H9 (cell line): Measurements from ENCODE around the gene HSPA12A. TPM values are rescaled to one million over a fixed set of nuclear protein-coding genes. Genes with fewer than 3 reads are reported as not detected.

Source experiments
- DNase-seq: peaks from one replicate; pipeline ENCODE4 v3.0.0-alpha.2; 2017
- H2AFZ ChIP-seq: one replicate; pipeline ENCODE4 v1.6.1; 2013; ENCODE audit warnings: mild to moderate bottlenecking, low read length, control low read depth, moderate library complexity
- H2AK5ac ChIP-seq: 2 replicates; pipeline ENCODE4 v1.6.1; 2013; ENCODE audit warnings: low read length, control low read depth, mixed read lengths; ENCODE audit not compliant: insufficient read length
- H2BK120ac ChIP-seq: one replicate; pipeline ENCODE4 v1.6.1; 2013; ENCODE audit warnings: low read depth, mild to moderate bottlenecking, low read length, control low read depth, inconsistent platforms; ENCODE audit not compliant: poor library complexity, severe bottlenecking
- H2BK12ac ChIP-seq: 2 replicates; pipeline ENCODE4 v1.6.1; 2013; ENCODE audit warnings: low read length, control low read depth, mixed read lengths, low read depth; ENCODE audit not compliant: insufficient read length
- H2BK15ac ChIP-seq: 2 replicates; pipeline ENCODE4 v1.6.1; 2013; ENCODE audit warnings: low read depth, low read length, control low read depth
- H2BK20ac ChIP-seq: one replicate; pipeline ENCODE4 v1.6.1; 2013; ENCODE audit warnings: low read depth, mild to moderate bottlenecking, low read length, control low read depth, inconsistent platforms; ENCODE audit not compliant: poor library complexity, severe bottlenecking
- H2BK5ac ChIP-seq: 2 replicates; pipeline ENCODE4 v1.6.1; 2013; ENCODE audit warnings: low read length, control low read depth, mixed read lengths; ENCODE audit not compliant: insufficient read length
- H3K14ac ChIP-seq: 2 replicates; pipeline ENCODE4 v1.6.1; 2013; ENCODE audit warnings: low read length, control low read depth; ENCODE audit not compliant: insufficient read depth
- H3K18ac ChIP-seq: 2 replicates; pipeline ENCODE4 v1.6.1; 2013; ENCODE audit warnings: low read depth, mild to moderate bottlenecking, mixed read lengths, low read length, control low read depth; ENCODE audit not compliant: insufficient read length
- H3K23ac ChIP-seq: 2 replicates; pipeline ENCODE4 v1.6.1; 2013; ENCODE audit warnings: low read length, control low read depth, mixed read lengths, low read depth; ENCODE audit not compliant: insufficient read length
- H3K23me2 ChIP-seq: 2 replicates; pipeline ENCODE4 v1.6.1; 2013; ENCODE audit warnings: low read depth, mild to moderate bottlenecking, mixed read lengths, low read length, control low read depth; ENCODE audit not compliant: insufficient read length, poor library complexity, severe bottlenecking
- H3K27ac ChIP-seq: 2 replicates; pipeline ENCODE4 v1.5.1; 2013; ENCODE audit warnings: low read length, control low read depth, mixed read lengths, low read depth; ENCODE audit not compliant: insufficient read length
- H3K27me3 ChIP-seq: 2 replicates; pipeline ENCODE4 v1.6.1; 2013; ENCODE audit warnings: low read length, control low read depth, inconsistent platforms; ENCODE audit not compliant: insufficient read depth
- H3K4ac ChIP-seq: 2 replicates; pipeline ENCODE4 v1.6.1; 2013; ENCODE audit warnings: low read depth, mild to moderate bottlenecking, control low read depth, inconsistent platforms, low read length, moderate library complexity
- H3K4me1 ChIP-seq: 2 replicates; pipeline ENCODE4 v1.6.1; 2013; ENCODE audit warnings: low read length, control low read depth, inconsistent platforms; ENCODE audit not compliant: insufficient read depth
- H3K4me2 ChIP-seq: 2 replicates; pipeline ENCODE4 v1.6.1; 2013; ENCODE audit warnings: low read length, control low read depth, mixed read lengths; ENCODE audit not compliant: insufficient read length, insufficient read depth
- H3K56ac ChIP-seq: 2 replicates; pipeline ENCODE4 v1.6.1; 2013; ENCODE audit warnings: low read depth, mild to moderate bottlenecking, mixed read lengths, low read length, control low read depth; ENCODE audit not compliant: insufficient read length
- H3K79me1 ChIP-seq: 2 replicates; pipeline ENCODE4 v1.6.1; 2013; ENCODE audit warnings: low read depth, mild to moderate bottlenecking, moderate library complexity, low read length, control low read depth, inconsistent platforms; ENCODE audit not compliant: insufficient read depth, poor library complexity, severe bottlenecking
- H3K79me2 ChIP-seq: 2 replicates; pipeline ENCODE4 v1.6.1; 2013; ENCODE audit warnings: low read length, control low read depth, inconsistent platforms; ENCODE audit not compliant: insufficient read depth
- H3K9ac ChIP-seq: 2 replicates; pipeline ENCODE4 v1.6.1; 2013; ENCODE audit warnings: low read length, control low read depth, mixed read lengths; ENCODE audit not compliant: insufficient read length; ENCODE audit errors: extremely low read depth
- H3K9me3 ChIP-seq: one replicate; pipeline ENCODE4 v1.6.1; 2013; ENCODE audit warnings: low read depth, low read length, inconsistent platforms; ENCODE audit not compliant: control insufficient read depth
- H3T11ph ChIP-seq: one replicate; pipeline ENCODE4 v1.6.1; 2013; ENCODE audit warnings: mild to moderate bottlenecking, low read length, control low read depth, inconsistent platforms
- H4K20me1 ChIP-seq: one replicate; pipeline ENCODE4 v1.6.1; 2013; ENCODE audit not compliant: control insufficient read depth, insufficient read length, insufficient read depth
- H4K5ac ChIP-seq: 2 replicates; pipeline ENCODE4 v1.6.1; 2013; ENCODE audit warnings: low read depth, mild to moderate bottlenecking, mixed read lengths, low read length, control low read depth; ENCODE audit not compliant: insufficient read length
- H4K8ac ChIP-seq: replicated peaks from 2 replicates; pipeline ENCODE4 v1.6.1; 2013; ENCODE audit warnings: low read length, control low read depth, mixed read lengths, low read depth; ENCODE audit not compliant: insufficient read length
- H4K91ac ChIP-seq: 2 replicates; pipeline ENCODE4 v1.6.1; 2013; ENCODE audit warnings: low read depth, mild to moderate bottlenecking, moderate library complexity, mixed read lengths, low read length, control low read depth; ENCODE audit not compliant: insufficient read length
- H3K27ac Mint-ChIP-seq, 3 experiments: 2 replicates in 2 of 3; 3 replicates in 1 of 3; pipeline ENCODE4 v1.8.0; 2020 to 2021; ENCODE audit warnings: mixed read lengths in 3 of 3, mild to moderate bottlenecking in 1 of 3, moderate library complexity in 1 of 3
- H3K27me3 Mint-ChIP-seq: 2 replicates; pipeline ENCODE4 v1.8.0; 2021; ENCODE audit warnings: low read depth, mild to moderate bottlenecking, moderate library complexity, mixed read lengths
- H3K36me3 Mint-ChIP-seq, 3 experiments: 2 replicates in 2 of 3; 3 replicates in 1 of 3; pipeline ENCODE4 v1.8.0; 2020 to 2021; ENCODE audit warnings: low read depth in 3 of 3, mixed read lengths in 3 of 3; ENCODE audit not compliant: insufficient read depth in 1 of 3
- H3K4me1 Mint-ChIP-seq, 2 experiments: 2 replicates each; pipeline ENCODE4 v1.8.0; 2020; ENCODE audit warnings: mixed read lengths in 2 of 2
- H3K4me3 Mint-ChIP-seq, 2 experiments: 2 replicates in 1 of 2; 3 replicates in 1 of 2; pipeline ENCODE4 v1.8.0; 2020 to 2021; ENCODE audit warnings: mild to moderate bottlenecking in 2 of 2, mixed read lengths in 2 of 2, moderate library complexity in 1 of 2
- H3K9me3 Mint-ChIP-seq, 2 experiments: 2 replicates in 1 of 2; 3 replicates in 1 of 2; pipeline ENCODE4 v1.8.0; 2020; ENCODE audit warnings: mild to moderate bottlenecking in 2 of 2, mixed read lengths in 2 of 2, moderate library complexity in 1 of 2
- WGBS: extraction: QIAGEN DNeasy Blood & Tissue Kit; methylation state at CpG from one replicate; pipeline ENCODE4 v1.1.7; 2013; ENCODE audit warnings: missing lambda C conversion rate, low lambda C conversion rate, mixed read lengths; ENCODE audit not compliant: insufficient read length; ENCODE audit errors: extremely low coverage; 5-methylcytosine and 5-hydroxymethylcytosine counted together
- total RNA-seq: library from RNA; stranded (reverse); gene quantifications from 2 replicates; pipeline ENCODE4 v1.2.1, GENCODE V29; 2021
- TF ChIP-seq, protein P1 (sequence below): fragments of 200-600 bp; sonication (generic); conservative IDR thresholded peaks from 3 replicates; pipeline ENCODE4 v1.8.0; 2021; ENCODE audit warnings: antibody characterized with exemption, mild to moderate bottlenecking

The HSPA12A gene
- total RNA-seq, 1 experiment from 2014 or later = 3.2 TPM

GRCh38 chr10:116720241-116720643 is 22.1 kb downstream of the HSPA12A start:
- Histone ChIP-seq H3K4me2 (no peak overlapping the region), H3K27me3 (no peaks in the 10 kb centered on the region), H3K18ac (no peak overlapping the region), H2AK5ac (no peak overlapping the region), H3K79me2 (no peaks in the 10 kb centered on the region), H2BK5ac (no peak overlapping the region), H2BK20ac (no peak overlapping the region), H3K14ac (no peak overlapping the region), H4K8ac (no peak overlapping the region), H2BK120ac (no peak overlapping the region), H4K20me1 (no peaks in the 10 kb centered on the region), H3K9me3 (no peaks in the 10 kb centered on the region), H3K79me1 (no peaks in the 10 kb centered on the region), H3K27ac (no peak overlapping the region), H4K91ac (no peak overlapping the region), H3K23me2 (no peaks in the 10 kb centered on the region), H2AFZ (no peak overlapping the region), H2BK12ac (no peak overlapping the region), H3K9ac (no peak overlapping the region), H3K23ac (no peak overlapping the region), H3K56ac (no peak overlapping the region), H3T11ph (no peak overlapping the region), H4K5ac (no peak overlapping the region), H2BK15ac (no peak overlapping the region), H3K4ac (no peak overlapping the region), H3K4me1 (no peaks in the 10 kb centered on the region)
- no CpG with 5 or more reads among the region's 7 CpGs for WGBS
- Mint-ChIP-seq H3K4me3 (no peak overlapping the region), H3K27me3 (peaks cover 5% of the 10 kb centered on the region), H3K4me1 (peaks cover 20 to 29% of the 10 kb centered on the region in 2 experiments), H3K36me3 (no peaks in the 10 kb centered on the region), H3K9me3 (no peaks in the 10 kb centered on the region), H3K27ac (no peak overlapping the region)
- DNase-seq = no peak
- TF ChIP-seq, protein P1, sequence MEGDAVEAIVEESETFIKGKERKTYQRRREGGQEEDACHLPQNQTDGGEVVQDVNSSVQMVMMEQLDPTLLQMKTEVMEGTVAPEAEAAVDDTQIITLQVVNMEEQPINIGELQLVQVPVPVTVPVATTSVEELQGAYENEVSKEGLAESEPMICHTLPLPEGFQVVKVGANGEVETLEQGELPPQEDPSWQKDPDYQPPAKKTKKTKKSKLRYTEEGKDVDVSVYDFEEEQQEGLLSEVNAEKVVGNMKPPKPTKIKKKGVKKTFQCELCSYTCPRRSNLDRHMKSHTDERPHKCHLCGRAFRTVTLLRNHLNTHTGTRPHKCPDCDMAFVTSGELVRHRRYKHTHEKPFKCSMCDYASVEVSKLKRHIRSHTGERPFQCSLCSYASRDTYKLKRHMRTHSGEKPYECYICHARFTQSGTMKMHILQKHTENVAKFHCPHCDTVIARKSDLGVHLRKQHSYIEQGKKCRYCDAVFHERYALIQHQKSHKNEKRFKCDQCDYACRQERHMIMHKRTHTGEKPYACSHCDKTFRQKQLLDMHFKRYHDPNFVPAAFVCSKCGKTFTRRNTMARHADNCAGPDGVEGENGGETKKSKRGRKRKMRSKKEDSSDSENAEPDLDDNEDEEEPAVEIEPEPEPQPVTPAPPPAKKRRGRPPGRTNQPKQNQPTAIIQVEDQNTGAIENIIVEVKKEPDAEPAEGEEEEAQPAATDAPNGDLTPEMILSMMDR = no peak
